HG02938 (cell line): ENCODE measurements around the gene CLCN5.

Source experiments
- ATAC-seq: cut with Tn5 transposase; IDR thresholded peaks from one replicate; pipeline ENCODE4 v1.9.1; 2021; ENCODE audit warnings: mild to moderate bottlenecking, moderate library complexity; ENCODE audit not compliant: unreplicated experiment

Gene CLCN5

GRCh38 chrX:49932791-49933190 lies 10.4 kb downstream of the CLCN5 start:
- no peak for ATAC-seq

- no peak for ATAC-seq
These were observed 11.8 kb downstream of the CLCN5 start for GRCh38 chrX:49934148-49934547.

GRCh38 chrX:49934729-49935128 lies 12.3 kb downstream of the CLCN5 start:
- ATAC-seq, result no peak

- ATAC-seq, result no peak
These were observed 25.4 kb downstream of the CLCN5 start for GRCh38 chrX:49947781-49948180.

GRCh38 chrX:49949961-49950360 lies 27.6 kb downstream of the CLCN5 start:
- ATAC-seq, result no peak

- ATAC-seq, result no peak
These were observed 29.3 kb downstream of the CLCN5 start for GRCh38 chrX:49951524-49952193.

GRCh38 chrX:49956313-49956712 lies 33.9 kb downstream of the CLCN5 start:
- no peak for ATAC-seq

GRCh38 chrX:49958727-49959485 lies 36.5 kb downstream of the CLCN5 start:
- no peak for ATAC-seq

- no peak for ATAC-seq
These were observed 37.2 kb downstream of the CLCN5 start for GRCh38 chrX:49959602-49960001.

GRCh38 chrX:49960061-49960460 lies 37.7 kb downstream of the CLCN5 start:
- ATAC-seq, result no peak

GRCh38 chrX:49970674-49971073 lies 48.3 kb downstream of the CLCN5 start:
- ATAC-seq, result no peak

- no peak for ATAC-seq
These were observed 50.0 kb downstream of the CLCN5 start for GRCh38 chrX:49972328-49972860.

GRCh38 chrX:49976682-49977197 lies 54.3 kb downstream of the CLCN5 start:
- ATAC-seq, result no peak

- ATAC-seq, result no peak
These were observed 55.1 kb downstream of the CLCN5 start for GRCh38 chrX:49977319-49978090.

GRCh38 chrX:49978176-49978575 lies 55.8 kb downstream of the CLCN5 start:
- no peak for ATAC-seq

GRCh38 chrX:49986058-49986457 lies 63.7 kb downstream of the CLCN5 start:
- ATAC-seq, result no peak

- ATAC-seq, result no peak
These were observed 65.3 kb downstream of the CLCN5 start for GRCh38 chrX:49987651-49988050.

- ATAC-seq, result no peak
These were observed 65.7 kb downstream of the CLCN5 start for GRCh38 chrX:49988143-49988542.

GRCh38 chrX:49991758-49992157 lies 69.4 kb downstream of the CLCN5 start:
- no peak for ATAC-seq

GRCh38 chrX:49992853-49993252 lies 70.5 kb downstream of the CLCN5 start:
- ATAC-seq, result no peak

- ATAC-seq, result no peak
These were observed 71.3 kb downstream of the CLCN5 start for GRCh38 chrX:49993661-49994060.
